BE2C (cell line): ENCODE measurements around the gene PEAK1.

Experiments
- DNase-seq: peaks from one replicate; pipeline ENCODE4 v3.0.0-alpha.2; 2020
- H3K27me3 ChIP-seq: fragments of 250-450 bp; sonication (Bioruptor Pico); 2 replicates; pipeline ENCODE4 v1.5.1; 2020; ENCODE audit warnings: mild to moderate bottlenecking
- H3K36me3 ChIP-seq: fragments of 250-450 bp; sonication (Bioruptor Pico); 2 replicates; pipeline ENCODE4 v1.5.1; 2020; ENCODE audit warnings: mild to moderate bottlenecking
- H3K4me1 ChIP-seq: fragments of 250-450 bp; sonication (Bioruptor Pico); 2 replicates; pipeline ENCODE4 v1.5.1; 2020
- H3K4me3 ChIP-seq: 2 replicates; pipeline ENCODE4 v1.5.1; 2011; ENCODE audit warnings: low read depth, low read length
- H3K9me3 ChIP-seq: fragments of 250-450 bp; sonication (Bioruptor Pico); 2 replicates; pipeline ENCODE4 v1.5.1; 2020
- CTCF ChIP-seq: IDR thresholded peaks from 2 replicates; pipeline ENCODE4 v1.5.1; 2012; ENCODE audit warnings: mild to moderate bottlenecking, low read depth, low read length

The PEAK1 gene

GRCh38 chr15:77292969-77293558 lies 126.8 kb downstream of the PEAK1 start:
- no peak for TF ChIP-seq CTCF
- Histone ChIP-seq H3K27me3 (no peaks in the 10 kb centered on the region), H3K9me3 (no peaks in the 10 kb centered on the region)

GRCh38 chr15:77291107-77291506 lies 128.8 kb downstream of the PEAK1 start:
- no peaks in the 10 kb centered on the region for H3K9me3 ChIP-seq
- no peak for DNase-seq
- no peak overlapping the region for H3K4me3 ChIP-seq

More at GRCh38 chr15:77292969-77293558, 126.8 kb downstream of the PEAK1 start:
- no peak overlapping the region for H3K4me3 ChIP-seq
- H3K4me1 ChIP-seq: no peaks in the 10 kb centered on the region
- DNase-seq: no peak
- no peaks in the 10 kb centered on the region for H3K36me3 ChIP-seq

GRCh38 chr15:77287385-77287784 lies 132.5 kb downstream of the PEAK1 start:
- no peak for TF ChIP-seq CTCF
- no peak overlapping the region for H3K4me3 ChIP-seq
- no peak for DNase-seq
- H3K9me3 ChIP-seq: no peaks in the 10 kb centered on the region
- no peaks in the 10 kb centered on the region for H3K4me1 ChIP-seq
- no peaks in the 10 kb centered on the region for H3K36me3 ChIP-seq
- no peaks in the 10 kb centered on the region for H3K27me3 ChIP-seq

More at GRCh38 chr15:77291107-77291506, 128.8 kb downstream of the PEAK1 start:
- Histone ChIP-seq H3K4me1 (no peaks in the 10 kb centered on the region), H3K36me3 (no peaks in the 10 kb centered on the region), H3K27me3 (no peaks in the 10 kb centered on the region)
- TF ChIP-seq CTCF: no peak

- Histone ChIP-seq H3K4me3 (no peak overlapping the region), H3K36me3 (no peaks in the 10 kb centered on the region), H3K9me3 (no peaks in the 10 kb centered on the region), H3K4me1 (no peaks in the 10 kb centered on the region), H3K27me3 (no peaks in the 10 kb centered on the region)
- no peak for TF ChIP-seq CTCF
- no peak for DNase-seq
Observed at GRCh38 chr15:77285057-77285997, 134.6 kb downstream of the PEAK1 start.

- Histone ChIP-seq H3K36me3 (no peaks in the 10 kb centered on the region), H3K9me3 (no peaks in the 10 kb centered on the region), H3K4me3 (no peak overlapping the region), H3K27me3 (no peaks in the 10 kb centered on the region), H3K4me1 (no peaks in the 10 kb centered on the region)
- TF ChIP-seq CTCF: no peak
- DNase-seq: no peak
Observed at GRCh38 chr15:77282333-77282732, 137.6 kb downstream of the PEAK1 start.

GRCh38 chr15:77276943-77277342 lies 143.0 kb downstream of the PEAK1 start:
- Histone ChIP-seq H3K36me3 (no peaks in the 10 kb centered on the region), H3K4me1 (no peaks in the 10 kb centered on the region), H3K9me3 (no peaks in the 10 kb centered on the region), H3K27me3 (no peaks in the 10 kb centered on the region), H3K4me3 (no peak overlapping the region)
- TF ChIP-seq CTCF: no peak
- no peak for DNase-seq
